Progenitor cell of endocrine pancreas (in vitro differentiated cells): ENCODE measurements around the gene HCRT. TPM values are rescaled to one million over a fixed set of nuclear protein-coding genes. Genes with fewer than 3 reads are reported as not detected.

Source experiments
- DNase-seq: peaks from one replicate; pipeline ENCODE4 v3.0.0; 2021; ENCODE audit warnings: low spot score; ENCODE audit not compliant: unreplicated experiment
- H3K27ac Mint-ChIP-seq: 2 replicates; pipeline ENCODE4 v1.8.0; 2021; ENCODE audit warnings: mild to moderate bottlenecking, moderate library complexity, mixed read lengths
- H3K27me3 Mint-ChIP-seq: 2 replicates; pipeline ENCODE4 v1.8.0; 2021; ENCODE audit warnings: mixed read lengths
- H3K36me3 Mint-ChIP-seq: 2 replicates; pipeline ENCODE4 v1.8.0; 2022; ENCODE audit warnings: mixed read lengths; ENCODE audit not compliant: insufficient read depth
- H3K4me1 Mint-ChIP-seq: 2 replicates; pipeline ENCODE4 v1.8.0; 2021; ENCODE audit warnings: low read depth, mixed read lengths
- H3K4me3 Mint-ChIP-seq: 2 replicates; pipeline ENCODE4 v1.8.0; 2021; ENCODE audit warnings: low read depth, mild to moderate bottlenecking, moderate library complexity, mixed read lengths
- H3K9me3 Mint-ChIP-seq: 2 replicates; pipeline ENCODE4 v1.8.0; 2021; ENCODE audit warnings: low read depth, mixed read lengths
- total RNA-seq: library from RNA; stranded (reverse); gene quantifications from 2 replicates; pipeline ENCODE4 v1.2.1, GENCODE V29; 2021
- TF ChIP-seq, protein P1 (sequence below): fragments of 200-600 bp; sonication (generic); IDR thresholded peaks from one replicate; pipeline ENCODE4 v1.5.0; 2021; ENCODE audit warnings: antibody characterized with exemption, mild to moderate bottlenecking; ENCODE audit not compliant: unreplicated experiment

The HCRT gene
- total RNA-seq, 1 donor from 2014 or later = not detected

DNA sequence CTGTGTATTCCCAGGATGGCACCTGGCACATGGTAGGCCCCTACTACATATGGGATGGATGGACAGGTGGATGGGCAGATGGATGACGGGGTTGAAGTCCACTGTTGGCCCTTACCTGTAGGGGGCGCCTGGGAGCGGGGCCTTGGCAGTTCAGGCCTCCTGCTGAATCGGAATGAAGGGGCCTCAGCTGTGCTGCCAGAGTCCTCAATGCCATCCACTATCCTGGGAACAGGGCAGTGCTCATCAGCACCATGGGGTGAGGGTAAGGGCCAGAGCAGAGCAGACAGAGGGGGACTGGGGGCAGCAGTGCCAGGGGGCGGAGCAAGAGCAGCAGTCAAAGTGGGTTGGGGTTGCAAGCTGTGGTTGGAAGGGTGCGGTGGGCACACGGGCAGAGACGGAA is 22.1 kb downstream of the HCRT start:
- no peak overlapping the region for H3K4me3 Mint-ChIP-seq
- peaks cover 7% of the 10 kb centered on the region for H3K27me3 Mint-ChIP-seq
- H3K9me3 Mint-ChIP-seq = no peaks in the 10 kb centered on the region
- H3K4me1 Mint-ChIP-seq = no peaks in the 10 kb centered on the region
- TF ChIP-seq, protein P1, sequence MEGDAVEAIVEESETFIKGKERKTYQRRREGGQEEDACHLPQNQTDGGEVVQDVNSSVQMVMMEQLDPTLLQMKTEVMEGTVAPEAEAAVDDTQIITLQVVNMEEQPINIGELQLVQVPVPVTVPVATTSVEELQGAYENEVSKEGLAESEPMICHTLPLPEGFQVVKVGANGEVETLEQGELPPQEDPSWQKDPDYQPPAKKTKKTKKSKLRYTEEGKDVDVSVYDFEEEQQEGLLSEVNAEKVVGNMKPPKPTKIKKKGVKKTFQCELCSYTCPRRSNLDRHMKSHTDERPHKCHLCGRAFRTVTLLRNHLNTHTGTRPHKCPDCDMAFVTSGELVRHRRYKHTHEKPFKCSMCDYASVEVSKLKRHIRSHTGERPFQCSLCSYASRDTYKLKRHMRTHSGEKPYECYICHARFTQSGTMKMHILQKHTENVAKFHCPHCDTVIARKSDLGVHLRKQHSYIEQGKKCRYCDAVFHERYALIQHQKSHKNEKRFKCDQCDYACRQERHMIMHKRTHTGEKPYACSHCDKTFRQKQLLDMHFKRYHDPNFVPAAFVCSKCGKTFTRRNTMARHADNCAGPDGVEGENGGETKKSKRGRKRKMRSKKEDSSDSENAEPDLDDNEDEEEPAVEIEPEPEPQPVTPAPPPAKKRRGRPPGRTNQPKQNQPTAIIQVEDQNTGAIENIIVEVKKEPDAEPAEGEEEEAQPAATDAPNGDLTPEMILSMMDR = peak; percentile 46
- no peak overlapping the region for H3K27ac Mint-ChIP-seq
- H3K36me3 Mint-ChIP-seq = no peaks in the 10 kb centered on the region
- DNase-seq = no peak

DNA sequence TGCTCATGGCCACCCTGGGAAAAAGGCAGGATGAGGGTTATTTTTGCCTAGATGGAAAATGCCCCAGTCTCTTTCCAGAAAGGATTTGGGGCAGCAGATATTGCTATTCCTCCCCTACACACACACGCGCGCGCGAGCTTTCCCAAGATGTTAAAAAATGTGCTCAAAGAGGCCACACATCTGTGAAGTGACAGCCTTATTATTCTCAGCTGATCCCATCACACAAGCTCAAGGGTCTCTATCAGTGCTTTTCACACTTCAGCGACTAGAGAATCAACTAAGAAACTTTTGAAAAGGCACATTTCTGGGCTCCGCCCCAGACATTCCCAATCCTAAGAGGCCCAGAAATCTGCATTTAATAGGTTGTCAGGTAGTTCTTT is 24.7 kb downstream of the HCRT start:
- Mint-ChIP-seq H3K27me3 (peaks cover 4% of the 10 kb centered on the region), H3K4me1 (peaks cover 4% of the 10 kb centered on the region), H3K27ac (no peak overlapping the region), H3K36me3 (no peaks in the 10 kb centered on the region), H3K9me3 (no peaks in the 10 kb centered on the region), H3K4me3 (no peak overlapping the region)
- no peak for DNase-seq
- TF ChIP-seq, protein P1 = no peak

- no peak for DNase-seq
- no peaks in the 10 kb centered on the region for H3K36me3 Mint-ChIP-seq
- peaks cover 3% of the 10 kb centered on the region for H3K27me3 Mint-ChIP-seq
- H3K9me3 Mint-ChIP-seq = no peaks in the 10 kb centered on the region
- TF ChIP-seq, protein P1 = no peak
- no peak overlapping the region for H3K4me3 Mint-ChIP-seq
- peaks cover 4% of the 10 kb centered on the region for H3K4me1 Mint-ChIP-seq
- H3K27ac Mint-ChIP-seq = no peak overlapping the region
Measured at GRCh38 chr17:42159796-42160530, 25.3 kb downstream of the HCRT start.

- TF ChIP-seq, protein P1 = no peak
- peak overlapping the region; percentile 82 for H3K27ac Mint-ChIP-seq
- H3K4me3 Mint-ChIP-seq = peak overlapping the region; percentile 83
- no peaks in the 10 kb centered on the region for H3K9me3 Mint-ChIP-seq
- no peak for DNase-seq
- H3K4me1 Mint-ChIP-seq = peaks cover 16% of the 10 kb centered on the region
- H3K27me3 Mint-ChIP-seq = peaks cover 3% of the 10 kb centered on the region
- no peaks in the 10 kb centered on the region for H3K36me3 Mint-ChIP-seq
Measured at GRCh38 chr17:42155614-42156045, 29.6 kb downstream of the HCRT start.

- TF ChIP-seq, protein P1 = no peak
- Mint-ChIP-seq H3K4me1 (peaks cover 16% of the 10 kb centered on the region), H3K9me3 (no peaks in the 10 kb centered on the region), H3K27me3 (peaks cover 3% of the 10 kb centered on the region), H3K36me3 (no peaks in the 10 kb centered on the region), H3K4me3 (peak overlapping the region; percentile 83), H3K27ac (peak overlapping the region; percentile 82)
- DNase-seq = no peak
Measured at GRCh38 chr17:42153919-42154742, 31.1 kb downstream of the HCRT start.
